ENCODE data around the gene TRIM75.

- TF ChIP-seq CTCF (conservative IDR thresholded peaks at IDR 0.05; ENCODE audit: low read depth in 2 of 2), result no peak
- TF ChIP-seq POLR2AphosphoS5 (IDR thresholded peaks at IDR 0.05; ENCODE audit: low read depth), result no peak
- no peak for TF ChIP-seq EZH2phosphoT487 (IDR thresholded peaks at IDR 0.05; ENCODE audit: unreplicated experiment)
- TF ChIP-seq REST (IDR thresholded peaks at IDR 0.05; ENCODE audit: unreplicated experiment), result no peak
- TF ChIP-seq ZNF114 (CRISPR knock-in tag; IDR thresholded peaks at IDR 0.05), result no peak
- TF ChIP-seq EZH2 (IDR thresholded peaks at IDR 0.05; ENCODE audit: low read depth, unreplicated experiment), result no peak
- TF ChIP-seq JUNB (IDR thresholded peaks at IDR 0.05; ENCODE audit: unreplicated experiment), result no peak
Observed at GRCh38 chr4:165013691-165014090, 40.0 kb upstream of the TRIM75 start.

Measured in GM23338 (cell line).